K562 (cell line): ENCODE results near the gene ERICH6B. TPM values are rescaled to one million over a fixed set of nuclear protein-coding genes. Genes with fewer than 3 reads are reported as not detected.
"Not testable (repeated sequence)": the region's sequence is repeated elsewhere in the genome, so short reads cannot be mapped to it uniquely, and the experiment has no call there.

Experiments used
- ATAC-seq: fragments of 200-7000 bp; cut with Tn5 transposase; 3 replicates; pipeline ENCODE4 v1.9.1; 2020; ENCODE audit warnings: moderate library complexity
- BruUV-seq: library from RNA; stranded (reverse); fragments of 400-500 nt; replicated peaks from 2 replicates; lab custom pipeline; 2021; lab: Mats Ljungman, UMichigan
- CTCF ChIA-PET: fragments of 300-600 bp; formaldehyde crosslinking; extraction: SDS; loops from one replicate; lab custom pipeline; 2021; ENCODE audit warnings: low intra/inter-chr PET ratio; lab: Yijun Ruan, JAX
- POLR2A ChIA-PET: fragments of 300-600, 350-650 bp; sonication (Branson Sonifier 250); formaldehyde crosslinking; extraction: SDS; loops from one replicate; lab custom pipeline; 2021; ENCODE audit warnings: antibody characterized with exemption, inconsistent platforms; lab: Yijun Ruan, JAX
- DNase-seq, 4 experiments: peaks; one replicate each; pipeline versions ENCODE4 v3.0.0 to v3.0.0-alpha.2; 2011 to 2018; ENCODE audit warnings: low spot score in 3 of 4, mixed read lengths in 3 of 4; ENCODE audit errors: extremely low read depth in 1 of 4
- FAIRE-seq: peaks from 2 replicates; lab custom pipeline; 2011; peaks lifted over from hg19 to GRCh38; lab: Jason Lieb, UNC
- H2AFZ ChIP-seq: 2 replicates; pipeline ENCODE4 v1.6.0; 2011; ENCODE audit warnings: low read depth, low read length, control low read depth, inconsistent platforms
- H3K27ac ChIP-seq: fragments of 200-600 bp; 3 replicates; pipeline ENCODE4 v1.8.0; 2011; ENCODE audit warnings: low read depth, mild to moderate bottlenecking, control low read depth, inconsistent platforms, low read length, moderate library complexity, mixed read lengths; ENCODE audit errors: extremely low read depth
- H3K27me3 ChIP-seq, 2 experiments: fragments of 300-600 bp in 1 of 2; 2 replicates in 1 of 2; 3 replicates in 1 of 2; pipeline versions ENCODE4 v1.6.0 to v1.8.0; 2011; ENCODE audit warnings: inconsistent platforms in 2 of 2, low read length in 2 of 2, mild to moderate bottlenecking in 1 of 2, mixed read lengths in 1 of 2, moderate library complexity in 1 of 2; ENCODE audit not compliant: control insufficient read depth in 2 of 2, insufficient read depth in 2 of 2
- H3K36me3 ChIP-seq: fragments of 300-600 bp; 3 replicates; pipeline ENCODE4 v1.8.0; 2011; ENCODE audit warnings: mild to moderate bottlenecking, low read length, inconsistent platforms; ENCODE audit not compliant: control insufficient read depth, insufficient read depth
- H3K4me1 ChIP-seq, 2 experiments: fragments of 200-600 bp in 1 of 2; replicated peaks in 1 of 2; 2 replicates in 1 of 2; 3 replicates in 1 of 2; pipeline versions ENCODE4 v1.5.1 to v1.8.0; 2011; ENCODE audit warnings: inconsistent platforms in 2 of 2, low read length in 2 of 2, mild to moderate bottlenecking in 1 of 2, mixed read lengths in 1 of 2, moderate library complexity in 1 of 2; ENCODE audit not compliant: control insufficient read depth in 2 of 2, insufficient read depth in 2 of 2
- H3K4me2 ChIP-seq: 2 replicates; pipeline ENCODE4 v1.6.1; 2011; ENCODE audit warnings: low read length, control low read depth, inconsistent platforms, mixed read lengths; ENCODE audit not compliant: insufficient read depth
- H3K4me3 ChIP-seq: fragments of 200-600 bp; sonication (generic), shearing (Covaris generic); 2 replicates; pipeline ENCODE4 v1.5.1; 2016; ENCODE audit warnings: control low read depth, inconsistent platforms
- H3K79me2 ChIP-seq: fragments of 200-600 bp; 3 replicates; pipeline ENCODE4 v1.8.0; 2011; ENCODE audit warnings: low read length, inconsistent platforms; ENCODE audit not compliant: control insufficient read depth, insufficient read depth
- H3K9ac ChIP-seq, 2 experiments: 2 replicates each; pipeline versions ENCODE4 v1.6.0 to v1.6.1; 2011; ENCODE audit warnings: low read depth in 2 of 2, low read length in 2 of 2, control low read depth in 1 of 2, inconsistent platforms in 1 of 2, mild to moderate bottlenecking in 1 of 2, mixed read lengths in 1 of 2; ENCODE audit not compliant: insufficient read depth in 1 of 2
- H3K9me1 ChIP-seq: one replicate; pipeline ENCODE4 v1.6.0; 2011; ENCODE audit warnings: inconsistent platforms, mild to moderate bottlenecking, low read length, moderate library complexity; ENCODE audit not compliant: control insufficient read depth, insufficient read depth
- H3K9me3 ChIP-seq: replicated peaks from 2 replicates; pipeline ENCODE4 v1.5.1; 2011; ENCODE audit warnings: low read depth, low read length, inconsistent platforms; ENCODE audit not compliant: control insufficient read depth, insufficient read depth
- H4K20me1 ChIP-seq: replicated peaks from 2 replicates; pipeline ENCODE4 v1.6.1; 2011; ENCODE audit warnings: low read length, inconsistent platforms, mixed read lengths; ENCODE audit not compliant: control insufficient read depth, insufficient read depth
- FOXA3 ChIP-seq, 2 experiments: fragments of 450-650 bp in 1 of 2; sonication (generic) in 1 of 2; formaldehyde crosslinking; IDR thresholded peaks in 1 of 2; conservative IDR thresholded peaks in 1 of 2; 2 replicates each; pipeline versions ENCODE4 v1.4.0 to v1.8.0; 2020 to 2022; ENCODE audit warnings: mild to moderate bottlenecking in 2 of 2, missing genetic modification reagents in 1 of 2
- MGA ChIP-seq: fragments of 450-650 bp; IDR thresholded peaks from 2 replicates; pipeline ENCODE4 v1.6.1; 2016; ENCODE audit warnings: mild to moderate bottlenecking, moderate library complexity
- SMARCE1 ChIP-seq: fragments of 450-650 bp; IDR thresholded peaks from 2 replicates; pipeline ENCODE4 v1.7.1; 2016; ENCODE audit warnings: mild to moderate bottlenecking
- WGBS: fragments of 100-300 bp; shearing (Covaris generic); methylation state at CpG from one replicate; pipeline ENCODE4 v1.1.6; 2016; ENCODE audit warnings: low coverage, mixed read lengths; ENCODE audit not compliant: insufficient coverage; ENCODE audit errors: missing lambda C conversion rate; 5-methylcytosine and 5-hydroxymethylcytosine counted together
- in situ Hi-C: fragments of 300-500 bp; cut with MboI; formaldehyde crosslinking; loops from 4 replicates; pipeline ENCODE4 v1.15.0; 2018; ENCODE audit warnings: inconsistent platforms, mixed read lengths
- intact Hi-C: fragments of 100-400 bp; cut with micrococcal nuclease; formaldehyde crosslinking; loops from 2 replicates; pipeline ENCODE4 v1.14.2; 2022
- polyA plus RNA-seq, 8 experiments: library from polyadenylated mRNA; depleted of rRNA in 4 of 8; stranded (reverse) in 5 of 8; unstranded in 3 of 8; fragments of >200 nt; fragmentation: Nextera tagmentation in 2 of 8; fragmentation: Illumina TruSeq in 1 of 8; extraction: Ambion mirVana in 2 of 8; extraction: Trizol in 1 of 8; gene quantifications; 2 replicates each; pipeline versions ENCODE4 v1.2.1 to v1.2.3, GENCODE V29; 2011 to 2014; ENCODE audit warnings: inconsistent platforms in 1 of 8, missing spikeins in 1 of 8
- total RNA-seq, 7 experiments: library from RNA; depleted of rRNA in 6 of 7; stranded (reverse); fragments of >200 nt in 6 of 7; fragmentation: Illumina TruSeq in 2 of 7; extraction: Trizol in 2 of 7; gene quantifications; 2 replicates each; pipeline versions ENCODE4 v1.2.1 to v1.2.3, GENCODE V29; 2011 to 2021; ENCODE audit warnings: low replicate concordance in 1 of 7

Gene ERICH6B
- total and polyA plus RNA-seq, 9 of the 15 experiments (the other 6 are each of a cell fraction or from before 2014, with no cell fraction given) = not detected

GRCh38 chr13:45654633-45655349 lies 39.3 kb upstream of the ERICH6B start (continued):
- TF ChIP-seq SMARCE1 = no peak

- H2AFZ ChIP-seq, H3K4me1 ChIP-seq, H3K9me1 ChIP-seq, BruUV-seq, H4K20me1 ChIP-seq, ATAC-seq, intact Hi-C loops, CTCF ChIA-PET, H3K9ac ChIP-seq, FAIRE-seq, H3K4me3 ChIP-seq, H3K79me2 ChIP-seq, in situ Hi-C loops, H3K27me3 ChIP-seq, POLR2A ChIA-PET, H3K27ac ChIP-seq, H3K36me3 ChIP-seq, H3K4me2 ChIP-seq, H3K9me3 ChIP-seq, DNase-seq: not testable (repeated sequence)
- TF ChIP-seq MGA (peak; percentile 42; the same call in 1 of the 2 replicates), FOXA3 (CRISPR knock-in tag; conservative IDR thresholded peaks at IDR 0.05 in 1 of 2, IDR thresholded peaks at IDR 0.05 in 1 of 2) (peak; percentile 33 to 78; a peak in 3 of 4 replicates)
- WGBS = 3% methylated on average over 7 of the region's 17 CpGs
Observed at GRCh38 chr13:45645263-45645662, 29.7 kb upstream of the ERICH6B start.
